ENCODE results near the gene SORCS2.

SORCS2 gene

GRCh38 chr4:7529368-7530080 lies 337.2 kb downstream of the SORCS2 start:
- Histone ChIP-seq H3K9me3 (ENCODE audit: insufficient read depth, low read depth, low read length) (no peaks in the 10 kb centered on the region), H3K36me3 (ENCODE audit: insufficient read depth, low read depth, low read length) (no peaks in the 10 kb centered on the region), H3K27ac (ENCODE audit: low read length) (peak overlapping the region; percentile 67), H3K4me1 (ENCODE audit: insufficient read depth, low read length) (peaks cover 8% of the 10 kb centered on the region; the same call in 1 of the 2 replicates), H3K4me3 (ENCODE audit: low read length) (no peak overlapping the region; the same call in 1 of the 2 replicates), H3K9ac (ENCODE audit: low read depth, low read length) (peak overlapping the region; percentile 59), H3K27me3 (ENCODE audit: insufficient read depth, low read length) (no peaks in the 10 kb centered on the region)

DNA sequence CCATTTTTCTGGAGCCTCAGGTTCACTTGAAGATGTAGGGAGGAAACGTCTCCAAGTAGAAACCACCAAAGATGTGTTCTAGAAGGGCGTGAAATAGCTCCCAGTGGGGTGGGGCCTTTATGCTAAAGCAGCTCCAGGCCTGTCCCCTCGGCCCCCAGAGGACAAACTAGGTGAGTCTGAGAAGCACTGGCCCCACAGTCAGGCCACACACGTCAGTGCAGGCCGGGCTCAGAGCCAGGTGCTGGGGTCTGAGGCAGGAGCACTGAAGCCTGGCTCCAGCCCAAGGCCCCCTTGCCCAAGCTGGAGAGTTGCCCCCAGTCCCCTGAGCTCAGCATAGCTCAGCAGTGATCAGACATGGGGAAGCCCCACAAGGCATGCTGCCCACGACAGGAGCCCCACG lies 337.7 kb downstream of the SORCS2 start:
- H3K27ac ChIP-seq (ENCODE audit: low read length): peak overlapping the region; percentile 67
- H3K27me3 ChIP-seq (ENCODE audit: insufficient read depth, low read length): no peaks in the 10 kb centered on the region
- no peaks in the 10 kb centered on the region for H3K9me3 ChIP-seq (ENCODE audit: insufficient read depth, low read depth, low read length)

DNA sequence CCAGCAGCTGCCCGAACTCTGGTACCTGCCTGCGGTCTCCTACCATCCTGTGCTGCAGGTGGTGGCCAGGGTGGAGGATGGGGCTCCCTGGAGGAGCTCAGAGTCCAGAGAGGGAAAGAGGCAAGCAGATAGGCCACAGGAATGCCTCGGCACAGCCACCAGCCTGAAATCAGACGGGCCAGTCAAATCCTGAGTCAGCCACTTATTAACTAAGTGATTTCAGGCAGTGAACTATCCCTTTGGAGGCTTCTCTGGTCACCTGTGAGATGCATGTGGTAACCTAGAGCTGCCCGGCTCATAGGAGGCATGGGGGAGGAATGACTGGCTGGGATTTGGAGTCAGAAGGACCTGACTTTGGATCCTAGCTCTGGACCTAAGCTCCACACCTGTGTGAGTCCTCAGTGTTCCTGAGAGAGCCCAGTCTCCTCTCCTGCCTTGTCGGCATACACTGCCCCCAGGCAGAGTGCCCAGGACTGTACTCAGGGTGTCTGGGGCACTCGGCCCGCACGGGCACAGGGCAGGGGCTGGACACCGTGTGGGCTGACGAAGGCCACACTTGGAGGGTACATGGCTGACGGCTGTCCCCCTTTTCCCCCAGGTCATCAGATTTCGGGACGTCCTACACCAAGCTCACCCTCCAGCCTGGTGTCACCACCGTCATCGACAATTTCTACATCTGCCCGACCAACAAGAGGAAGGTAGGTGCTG lies 338.7 kb downstream of the SORCS2 start:
- H3K36me3 ChIP-seq (ENCODE audit: insufficient read depth, low read depth, low read length): no peaks in the 10 kb centered on the region
- H3K4me1 ChIP-seq (ENCODE audit: insufficient read depth, low read length): peaks cover 8% of the 10 kb centered on the region; the same call in 1 of the 2 replicates
- no peaks in the 10 kb centered on the region for H3K27me3 ChIP-seq (ENCODE audit: insufficient read depth, low read length)
- no peak overlapping the region for H3K4me3 ChIP-seq (ENCODE audit: low read length)
- no peaks in the 10 kb centered on the region for H3K9me3 ChIP-seq (ENCODE audit: insufficient read depth, low read depth, low read length)
- H3K27ac ChIP-seq (ENCODE audit: low read length): no peak overlapping the region
- H3K9ac ChIP-seq (ENCODE audit: low read depth, low read length): no peak overlapping the region

More for the DNA sequence above, 337.7 kb downstream of the SORCS2 start:
- no peaks in the 10 kb centered on the region for H3K36me3 ChIP-seq (ENCODE audit: insufficient read depth, low read depth, low read length)
- peaks cover 8% of the 10 kb centered on the region; the same call in 1 of the 2 replicates for H3K4me1 ChIP-seq (ENCODE audit: insufficient read depth, low read length)
- no peak overlapping the region for H3K4me3 ChIP-seq (ENCODE audit: low read length)
- peak overlapping the region; percentile 59; the same call in 1 of the 2 replicates for H3K9ac ChIP-seq (ENCODE audit: low read depth, low read length)

- Histone ChIP-seq H3K36me3 (ENCODE audit: insufficient read depth, low read depth, low read length) (no peaks in the 10 kb centered on the region), H3K9me3 (ENCODE audit: insufficient read depth, low read depth, low read length) (no peaks in the 10 kb centered on the region), H3K27ac (ENCODE audit: low read length) (no peak overlapping the region), H3K9ac (ENCODE audit: low read depth, low read length) (no peak overlapping the region), H3K27me3 (ENCODE audit: insufficient read depth, low read length) (no peaks in the 10 kb centered on the region), H3K4me3 (ENCODE audit: low read length) (no peak overlapping the region), H3K4me1 (ENCODE audit: insufficient read depth, low read length) (peaks cover 8% of the 10 kb centered on the region; the same call in 1 of the 2 replicates)
These were observed 339.3 kb downstream of the SORCS2 start for GRCh38 chr4:7531640-7531994.

- Histone ChIP-seq H3K4me1 (ENCODE audit: insufficient read depth, low read length) (peaks cover 8% of the 10 kb centered on the region; the same call in 1 of the 2 replicates), H3K9me3 (ENCODE audit: insufficient read depth, low read depth, low read length) (no peaks in the 10 kb centered on the region), H3K27ac (ENCODE audit: low read length) (no peak overlapping the region), H3K27me3 (ENCODE audit: insufficient read depth, low read length) (no peaks in the 10 kb centered on the region), H3K4me3 (ENCODE audit: low read length) (no peak overlapping the region), H3K9ac (ENCODE audit: low read depth, low read length) (no peak overlapping the region), H3K36me3 (ENCODE audit: insufficient read depth, low read depth, low read length) (no peaks in the 10 kb centered on the region)
These were observed 339.7 kb downstream of the SORCS2 start for GRCh38 chr4:7532043-7532442.

DNA sequence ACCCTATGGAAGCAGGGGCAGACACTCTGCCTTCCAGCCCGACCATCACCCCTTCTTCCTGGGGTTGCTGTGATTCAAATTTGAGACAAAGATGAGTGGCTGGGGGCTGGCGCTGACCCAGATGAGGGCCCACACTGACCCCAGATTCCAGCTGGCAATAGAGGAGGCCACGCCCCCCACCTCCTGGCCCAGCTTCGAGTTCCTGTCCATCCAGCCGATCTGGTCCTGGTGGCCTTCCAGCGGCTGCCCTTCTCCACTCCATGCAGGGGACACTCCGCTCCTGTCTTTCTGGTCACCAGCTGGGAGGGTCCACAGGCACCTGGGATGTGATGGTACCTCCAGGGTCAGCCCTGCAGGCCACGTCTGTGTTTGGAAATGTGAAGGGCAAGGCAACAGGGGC lies 340.9 kb downstream of the SORCS2 start:
- Histone ChIP-seq H3K9me3 (ENCODE audit: insufficient read depth, low read depth, low read length) (no peaks in the 10 kb centered on the region), H3K27me3 (ENCODE audit: insufficient read depth, low read length) (no peaks in the 10 kb centered on the region), H3K9ac (ENCODE audit: low read depth, low read length) (no peak overlapping the region), H3K4me1 (ENCODE audit: insufficient read depth, low read length) (peaks cover 8% of the 10 kb centered on the region; the same call in 1 of the 2 replicates), H3K4me3 (ENCODE audit: low read length) (no peak overlapping the region), H3K27ac (ENCODE audit: low read length) (no peak overlapping the region), H3K36me3 (ENCODE audit: insufficient read depth, low read depth, low read length) (no peaks in the 10 kb centered on the region)

DNA sequence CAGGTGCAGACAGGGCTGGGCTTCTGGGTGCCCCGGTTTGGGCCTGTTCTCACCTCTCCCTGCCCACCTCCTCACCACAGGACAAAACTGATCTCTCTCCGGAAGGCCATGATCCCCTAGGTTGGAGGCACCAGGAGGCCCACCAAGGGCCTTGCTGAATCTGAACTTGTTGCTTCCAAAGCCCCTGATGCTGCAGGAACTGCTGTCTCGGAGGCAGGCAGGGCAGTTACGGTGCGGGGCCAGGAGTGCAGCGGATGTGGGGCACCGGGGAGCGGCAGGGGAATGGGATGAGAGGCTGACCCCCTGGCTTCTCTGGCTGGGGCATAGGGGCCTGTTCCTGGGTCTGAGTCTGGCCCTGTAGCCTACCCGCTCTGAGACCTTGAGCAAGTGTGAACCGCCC lies 342.8 kb downstream of the SORCS2 start:
- Histone ChIP-seq H3K36me3 (ENCODE audit: insufficient read depth, low read depth, low read length) (no peaks in the 10 kb centered on the region), H3K27ac (ENCODE audit: low read length) (no peak overlapping the region), H3K27me3 (ENCODE audit: insufficient read depth, low read length) (no peaks in the 10 kb centered on the region), H3K4me1 (ENCODE audit: insufficient read depth, low read length) (no peaks in the 10 kb centered on the region), H3K4me3 (ENCODE audit: low read length) (no peak overlapping the region), H3K9ac (ENCODE audit: low read depth, low read length) (no peak overlapping the region), H3K9me3 (ENCODE audit: insufficient read depth, low read depth, low read length) (no peaks in the 10 kb centered on the region)

DNA sequence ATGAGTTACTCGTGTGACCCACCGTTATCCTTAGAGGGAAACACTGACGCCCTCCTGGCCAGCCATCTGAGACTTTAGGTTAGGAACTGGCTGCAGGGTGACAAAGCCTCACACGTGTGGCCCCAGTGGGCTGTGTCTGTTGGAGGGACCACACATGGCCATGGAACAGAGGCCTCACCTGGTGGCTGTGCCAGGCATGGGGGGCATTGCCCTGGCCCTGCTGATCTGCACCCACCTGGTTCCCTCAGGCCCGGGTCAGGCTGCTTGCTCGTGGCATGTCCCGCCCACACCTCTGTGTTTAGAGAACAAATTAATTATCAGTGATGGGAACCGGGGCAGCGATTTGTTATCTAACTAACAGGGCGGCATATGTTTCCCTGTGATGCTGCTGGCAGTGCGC lies 343.3 kb downstream of the SORCS2 start:
- Histone ChIP-seq H3K9me3 (ENCODE audit: insufficient read depth, low read depth, low read length) (no peaks in the 10 kb centered on the region), H3K9ac (ENCODE audit: low read depth, low read length) (no peak overlapping the region), H3K4me3 (ENCODE audit: low read length) (no peak overlapping the region), H3K4me1 (ENCODE audit: insufficient read depth, low read length) (no peaks in the 10 kb centered on the region), H3K36me3 (ENCODE audit: insufficient read depth, low read depth, low read length) (no peaks in the 10 kb centered on the region), H3K27ac (ENCODE audit: low read length) (no peak overlapping the region), H3K27me3 (ENCODE audit: insufficient read depth, low read length) (no peaks in the 10 kb centered on the region)

DNA sequence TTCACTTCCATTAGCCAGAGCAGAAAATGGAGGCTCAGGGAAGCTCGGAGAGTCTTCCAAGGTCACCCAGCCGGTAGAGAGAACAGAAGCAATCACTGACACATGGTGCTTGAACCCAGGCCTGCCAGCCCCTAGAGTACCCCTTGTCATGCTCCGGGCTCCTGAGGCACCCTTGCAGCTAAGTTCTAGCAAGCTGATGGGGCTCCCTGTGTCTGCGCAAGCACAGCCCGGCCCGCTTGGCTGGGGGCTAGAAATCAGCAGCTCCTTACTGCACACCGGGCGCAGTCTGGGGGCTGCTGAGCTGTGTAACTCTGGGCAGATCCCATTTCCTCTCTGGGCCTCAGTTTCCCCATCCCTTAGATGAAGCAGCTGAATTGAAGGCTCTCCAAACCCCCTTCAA lies 344.5 kb downstream of the SORCS2 start:
- H3K9me3 ChIP-seq (ENCODE audit: insufficient read depth, low read depth, low read length): no peaks in the 10 kb centered on the region
- H3K9ac ChIP-seq (ENCODE audit: low read depth, low read length): no peak overlapping the region
- H3K27ac ChIP-seq (ENCODE audit: low read length): no peak overlapping the region
- no peaks in the 10 kb centered on the region for H3K36me3 ChIP-seq (ENCODE audit: insufficient read depth, low read depth, low read length)
- H3K4me3 ChIP-seq (ENCODE audit: low read length): no peak overlapping the region
- H3K27me3 ChIP-seq (ENCODE audit: insufficient read depth, low read length): no peaks in the 10 kb centered on the region
- no peaks in the 10 kb centered on the region for H3K4me1 ChIP-seq (ENCODE audit: insufficient read depth, low read length)

GRCh38 chr4:7537853-7538400 lies 345.6 kb downstream of the SORCS2 start:
- Histone ChIP-seq H3K27ac (ENCODE audit: low read length) (no peak overlapping the region), H3K9ac (ENCODE audit: low read depth, low read length) (no peak overlapping the region), H3K27me3 (ENCODE audit: insufficient read depth, low read length) (no peaks in the 10 kb centered on the region), H3K4me3 (ENCODE audit: low read length) (no peak overlapping the region), H3K9me3 (ENCODE audit: insufficient read depth, low read depth, low read length) (no peaks in the 10 kb centered on the region), H3K4me1 (ENCODE audit: insufficient read depth, low read length) (no peaks in the 10 kb centered on the region), H3K36me3 (ENCODE audit: insufficient read depth, low read depth, low read length) (no peaks in the 10 kb centered on the region)

- H3K4me3 ChIP-seq (ENCODE audit: low read length): no peak overlapping the region
- no peaks in the 10 kb centered on the region for H3K4me1 ChIP-seq (ENCODE audit: insufficient read depth, low read length)
- H3K9me3 ChIP-seq (ENCODE audit: insufficient read depth, low read depth, low read length): no peaks in the 10 kb centered on the region
- no peak overlapping the region for H3K27ac ChIP-seq (ENCODE audit: low read length)
- H3K9ac ChIP-seq (ENCODE audit: low read depth, low read length): no peak overlapping the region
- H3K36me3 ChIP-seq (ENCODE audit: insufficient read depth, low read depth, low read length): no peaks in the 10 kb centered on the region
- no peaks in the 10 kb centered on the region for H3K27me3 ChIP-seq (ENCODE audit: insufficient read depth, low read length)
These were observed 346.2 kb downstream of the SORCS2 start for GRCh38 chr4:7538518-7538917.

GRCh38 chr4:7539186-7539585 lies 346.8 kb downstream of the SORCS2 start:
- Histone ChIP-seq H3K36me3 (ENCODE audit: insufficient read depth, low read depth, low read length) (no peaks in the 10 kb centered on the region), H3K4me3 (ENCODE audit: low read length) (no peak overlapping the region), H3K4me1 (ENCODE audit: insufficient read depth, low read length) (no peaks in the 10 kb centered on the region), H3K27me3 (ENCODE audit: insufficient read depth, low read length) (no peaks in the 10 kb centered on the region), H3K9me3 (ENCODE audit: insufficient read depth, low read depth, low read length) (no peaks in the 10 kb centered on the region), H3K27ac (ENCODE audit: low read length) (no peak overlapping the region), H3K9ac (ENCODE audit: low read depth, low read length) (no peak overlapping the region)

Measured in iPS-20b (cell line).